NCI-H2081 (cell line): ENCODE data around the gene METTL9.
"Not testable (repeated sequence)": the region's sequence is repeated elsewhere in the genome, so short reads cannot be mapped to it uniquely, and the experiment has no call there.

Source experiments
- DNase-seq, 2 experiments: peaks; one replicate each; lab custom pipeline; 2025; lab: John Stamatoyannopoulos, UW

The METTL9 gene

DNA sequence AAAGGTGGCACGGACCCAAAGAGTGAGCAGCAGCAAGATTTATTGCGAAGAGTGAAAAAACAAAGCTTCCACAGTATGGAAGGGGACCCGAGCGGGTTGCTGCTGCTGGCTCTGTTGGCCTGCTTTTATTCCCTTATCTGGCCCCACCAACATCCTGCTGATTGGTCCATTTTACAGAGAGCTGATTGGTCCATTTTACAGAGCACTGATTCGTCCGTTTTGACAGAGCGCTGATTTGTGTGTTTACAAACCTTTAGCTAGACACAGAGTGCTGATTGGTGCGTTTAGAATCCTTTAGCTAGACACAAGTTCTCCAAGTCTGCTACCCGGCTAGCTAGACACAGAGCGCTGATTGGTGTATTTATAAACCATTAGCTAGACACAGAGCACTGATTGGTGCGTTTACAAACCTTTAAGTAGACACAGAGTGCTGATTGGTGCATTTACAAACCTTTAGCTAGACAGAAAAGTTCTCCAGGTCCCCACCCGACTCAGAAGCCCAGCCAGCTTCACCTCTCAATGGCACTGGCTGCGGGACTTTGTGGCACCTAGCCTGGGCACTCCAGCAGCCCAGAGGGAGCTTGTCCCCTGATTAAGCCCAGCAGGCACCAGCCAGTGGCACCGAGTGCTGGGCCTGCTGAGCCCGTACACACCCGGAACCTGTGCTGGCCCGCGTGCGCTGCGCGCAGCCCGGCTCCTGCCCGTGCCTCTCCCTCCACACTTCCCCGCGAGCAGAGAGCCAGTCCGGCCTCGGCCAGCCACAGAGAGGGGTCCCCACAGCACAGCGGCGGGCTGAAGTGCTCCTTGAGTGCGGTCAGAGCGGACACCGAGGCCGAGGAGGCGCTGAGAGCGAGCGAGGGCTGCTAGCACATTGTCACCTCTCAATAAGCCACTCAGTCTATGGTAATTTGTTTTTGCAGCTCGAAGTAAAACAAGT lies 37.9 kb downstream of the METTL9 start:
- DNase-seq = no peak

DNA sequence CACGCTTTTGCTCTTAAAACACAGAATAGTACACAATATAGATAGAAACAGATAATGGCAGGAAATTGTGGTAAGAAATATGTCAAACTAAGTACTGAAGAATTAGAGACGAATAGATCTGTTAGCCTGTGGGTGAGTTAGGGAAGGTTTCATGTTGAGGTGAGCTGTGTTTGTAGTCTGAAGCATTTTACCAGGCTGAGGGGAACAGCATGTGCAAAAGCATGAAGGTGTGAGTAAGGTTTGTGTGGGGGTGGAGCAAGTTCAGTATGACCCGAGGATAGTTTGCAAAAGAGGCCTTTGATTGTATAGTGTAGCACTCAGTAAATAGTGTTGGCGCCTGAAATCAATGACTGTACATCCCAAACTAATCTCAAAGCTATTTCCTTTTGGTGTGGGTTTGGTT lies 39.2 kb downstream of the METTL9 start:
- DNase-seq = no peak

DNA sequence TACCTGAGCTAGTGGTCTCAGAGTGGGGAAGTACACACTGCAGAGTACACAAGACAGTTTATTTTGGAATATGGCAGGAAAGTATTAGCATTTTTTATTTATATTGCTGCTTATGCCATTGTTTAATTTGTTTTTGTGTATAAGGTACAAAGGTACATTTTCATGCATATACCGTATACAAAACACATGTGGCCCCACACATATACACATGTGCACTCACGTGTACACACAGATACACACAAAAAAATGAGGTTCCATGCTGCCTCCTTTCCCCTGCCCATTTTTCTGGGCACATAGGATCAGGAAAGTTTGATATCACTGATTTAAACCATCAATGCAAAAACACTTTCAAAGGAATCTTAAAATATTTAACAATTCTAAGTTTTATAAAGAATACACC lies 40.1 kb downstream of the METTL9 start:
- DNase-seq = no peak

DNA sequence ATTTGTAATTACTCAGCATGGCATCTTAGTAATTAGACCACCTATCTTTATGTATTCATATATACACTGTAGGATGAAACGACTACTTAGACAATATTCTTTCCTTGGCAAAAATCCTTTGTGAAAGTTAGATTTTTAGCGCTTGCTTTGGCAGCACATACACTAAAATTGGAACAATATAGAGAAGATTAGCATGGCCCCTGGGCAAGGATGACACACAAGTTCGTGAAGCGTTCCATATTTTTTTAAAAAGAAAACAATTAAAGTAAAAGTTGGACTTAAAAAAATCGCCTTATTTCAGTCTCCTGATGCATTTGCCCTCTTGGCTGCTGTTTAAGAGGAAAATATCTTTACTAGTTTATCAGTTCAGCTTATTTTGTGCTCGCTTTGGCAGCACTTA lies 42.5 kb downstream of the METTL9 start:
- DNase-seq = no peak

DNA sequence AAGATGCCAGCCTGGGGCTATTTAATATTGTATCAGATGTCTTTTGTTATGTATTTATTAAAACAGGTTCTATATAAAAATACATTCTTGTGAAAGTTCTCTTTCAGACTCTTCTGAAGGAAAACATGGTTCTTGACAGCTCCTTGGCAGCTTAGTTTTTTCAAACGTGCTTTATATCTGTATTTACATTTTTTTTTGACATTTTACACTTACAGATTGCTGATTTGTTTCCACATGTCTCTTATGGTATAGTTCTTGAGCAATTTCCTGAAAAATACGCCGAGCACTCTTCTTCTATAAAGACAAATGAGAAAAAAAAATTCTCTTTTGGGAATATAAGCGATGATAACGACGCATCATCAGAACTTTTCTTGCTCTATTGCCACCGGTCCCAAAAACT lies 43.5 kb downstream of the METTL9 start:
- no peak for DNase-seq

DNA sequence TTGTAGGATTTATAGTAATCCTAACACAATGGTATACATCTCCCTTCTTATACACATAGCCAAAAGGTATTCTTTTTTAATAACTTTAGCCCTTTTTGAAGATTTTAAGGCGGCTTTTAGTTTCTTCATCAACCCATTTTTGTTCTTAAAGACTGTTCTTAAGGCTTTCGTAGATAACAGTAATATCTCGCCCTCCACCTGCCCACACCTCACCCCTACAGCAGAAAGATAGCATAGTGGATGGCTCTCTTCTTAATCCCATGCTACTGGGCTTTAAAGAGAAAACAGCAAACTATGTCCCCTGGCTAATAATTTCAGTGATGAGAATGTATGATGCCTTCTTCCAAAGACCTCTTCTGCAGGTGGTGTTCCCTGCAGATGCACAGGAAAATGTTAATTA lies 44.4 kb downstream of the METTL9 start:
- no peak for DNase-seq

DNA sequence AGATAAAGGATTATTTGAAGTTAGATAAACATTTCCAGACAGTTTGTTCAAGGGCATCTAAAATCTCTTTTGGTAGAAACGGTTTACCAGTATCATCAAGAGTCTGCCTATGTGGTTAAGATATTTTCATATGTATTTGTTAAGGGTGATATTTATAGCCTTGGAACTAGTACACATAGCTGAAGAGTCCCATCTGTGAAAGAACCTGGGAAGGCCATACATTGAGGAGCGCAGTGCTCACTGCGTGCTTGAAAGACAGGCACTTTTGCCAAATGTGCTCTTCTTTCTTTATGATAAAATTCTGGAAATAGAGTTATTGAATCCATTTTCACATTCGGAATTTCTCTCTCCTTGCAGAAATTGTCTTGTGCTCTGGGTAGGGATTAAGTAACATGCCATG lies 45.3 kb downstream of the METTL9 start:
- no peak for DNase-seq

DNA sequence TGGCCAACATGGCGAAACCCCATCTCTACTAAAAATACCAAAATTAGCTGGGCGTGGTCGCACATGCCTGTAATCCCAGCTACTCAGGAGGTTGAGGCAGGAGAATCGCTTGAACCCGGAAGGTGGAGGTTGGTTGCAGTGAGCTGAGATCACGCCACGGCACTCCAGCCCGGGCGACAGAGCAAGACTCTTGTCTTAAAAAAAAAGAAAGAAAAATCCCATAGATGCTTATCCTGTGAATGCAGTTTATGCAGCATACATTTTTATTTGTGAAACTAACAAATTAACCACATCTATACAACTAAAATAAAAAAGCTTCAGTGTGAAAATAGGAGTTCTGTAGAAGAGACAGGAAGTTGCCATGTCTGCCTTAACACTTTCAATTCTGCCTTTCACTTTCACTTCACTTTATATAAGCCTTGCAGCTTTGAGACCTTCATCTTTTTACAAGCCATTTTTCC lies 45.9 kb downstream of the METTL9 start:
- no peak for DNase-seq

DNA sequence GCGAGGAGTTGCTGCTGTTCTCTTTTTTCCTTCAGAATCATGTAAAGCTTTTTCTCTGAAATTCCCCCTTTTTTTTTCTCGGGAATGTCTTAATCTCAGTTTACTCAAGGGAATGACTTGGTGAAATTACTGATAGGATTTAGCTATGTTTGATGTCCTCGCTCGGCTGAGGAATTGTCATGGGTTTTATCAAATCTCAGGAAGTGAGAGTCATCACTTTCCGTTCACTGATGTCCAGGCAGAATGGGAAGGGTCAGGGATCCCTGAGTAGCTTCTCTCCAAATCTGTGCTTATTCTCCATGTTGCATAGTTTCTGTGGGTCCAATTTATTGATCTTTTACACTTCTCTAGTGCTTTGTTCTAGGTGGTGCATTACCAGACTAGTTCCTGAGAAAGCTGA lies 46.7 kb downstream of the METTL9 start:
- DNase-seq = no peak

DNA sequence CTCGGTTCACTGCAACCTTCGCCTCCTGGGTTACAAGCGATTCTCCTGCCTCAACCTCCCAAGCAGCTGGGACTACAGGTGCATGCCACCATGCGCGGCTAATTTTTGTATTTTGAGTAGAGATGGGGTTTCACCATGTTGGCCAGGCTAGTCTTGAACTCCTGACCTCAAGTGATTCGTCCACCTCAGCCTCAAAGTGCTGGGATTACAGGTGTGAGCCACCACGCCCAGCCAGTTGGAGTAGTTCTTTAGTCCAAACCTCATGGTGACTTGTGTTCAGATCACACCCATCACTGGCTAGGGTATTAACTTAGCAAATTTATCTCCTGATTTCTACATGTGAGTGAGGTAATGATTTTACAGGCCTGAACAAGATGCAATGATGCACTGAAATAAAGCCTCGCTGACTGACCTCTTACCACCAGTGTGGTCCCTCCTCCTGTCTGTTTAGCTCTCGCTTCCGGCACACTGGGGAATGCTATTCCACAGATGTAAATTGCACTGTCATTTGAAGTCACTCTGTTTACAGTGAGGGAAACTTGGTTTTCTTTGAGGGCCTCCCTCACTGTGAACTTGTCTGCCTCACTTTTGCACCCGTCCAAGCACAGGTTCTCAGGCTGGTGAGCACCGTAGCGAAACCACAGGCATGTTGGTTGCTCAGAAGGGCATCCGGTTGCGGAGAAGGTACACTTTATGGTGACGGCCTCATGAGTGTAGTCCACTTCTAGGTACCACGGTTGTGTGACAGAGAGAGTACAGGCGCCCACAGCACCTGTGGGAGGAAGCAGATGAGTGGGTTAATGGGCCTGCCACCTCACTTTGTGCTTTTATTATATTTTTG lies 47.6 kb downstream of the METTL9 start:
- no peak for DNase-seq

DNA sequence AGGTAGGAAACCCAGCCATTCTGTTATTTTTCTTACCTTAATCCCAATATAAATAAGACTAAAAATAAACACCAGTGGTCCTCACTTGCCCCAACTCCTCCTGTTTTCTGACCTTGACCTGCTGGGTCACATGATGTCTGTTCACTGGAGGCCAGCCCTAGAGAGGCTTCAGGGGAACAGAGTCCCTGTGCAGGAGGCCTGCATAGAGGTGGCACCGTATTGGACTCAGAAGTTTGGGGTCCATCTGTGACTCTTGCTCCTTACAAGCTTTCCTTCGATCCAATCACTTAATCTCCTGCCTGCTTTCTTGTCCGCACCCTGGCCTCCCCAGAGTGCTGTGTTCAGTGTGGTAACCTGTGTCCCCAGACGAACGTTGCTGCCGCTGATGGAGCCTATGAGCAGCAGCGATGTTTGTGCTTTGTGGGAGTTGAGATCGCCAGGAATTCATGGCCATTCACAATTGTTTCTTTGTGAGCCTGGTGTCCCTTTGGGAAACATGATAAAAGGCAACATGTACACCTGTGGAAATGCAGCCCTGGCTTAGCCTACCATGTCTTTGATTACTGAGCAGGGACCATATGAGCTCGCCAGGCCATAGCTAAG lies 48.3 kb downstream of the METTL9 start:
- DNase-seq = no peak

DNA sequence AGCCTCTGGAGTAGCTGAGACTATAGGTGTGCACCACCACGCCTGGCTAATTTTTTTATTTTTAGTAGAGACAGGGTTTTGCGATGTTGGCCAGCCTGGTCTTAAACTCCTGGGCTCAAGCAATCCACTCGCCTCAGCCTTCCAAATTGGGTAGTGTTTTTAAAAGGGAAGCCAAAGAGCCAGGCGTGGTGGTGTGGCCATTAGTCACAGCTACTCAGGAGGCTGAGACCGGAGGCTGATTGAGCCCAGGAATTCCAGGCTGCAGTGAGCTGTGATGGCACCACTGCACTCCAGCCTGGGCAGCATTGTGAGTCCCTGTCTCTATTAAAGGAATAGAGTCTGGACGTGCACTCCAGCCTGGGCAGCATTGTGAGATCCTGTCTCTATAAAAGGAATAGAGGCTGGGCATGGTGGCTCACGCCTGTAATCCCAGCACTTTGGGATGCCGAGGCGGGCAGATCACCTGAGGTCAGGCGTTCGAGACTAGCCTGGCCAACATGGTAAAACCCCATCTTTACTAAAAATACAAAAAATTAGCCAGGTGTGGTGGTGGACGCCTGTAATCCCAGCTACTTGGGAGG lies 50.5 kb downstream of the METTL9 start:
- DNase-seq = not testable (repeated sequence)

DNA sequence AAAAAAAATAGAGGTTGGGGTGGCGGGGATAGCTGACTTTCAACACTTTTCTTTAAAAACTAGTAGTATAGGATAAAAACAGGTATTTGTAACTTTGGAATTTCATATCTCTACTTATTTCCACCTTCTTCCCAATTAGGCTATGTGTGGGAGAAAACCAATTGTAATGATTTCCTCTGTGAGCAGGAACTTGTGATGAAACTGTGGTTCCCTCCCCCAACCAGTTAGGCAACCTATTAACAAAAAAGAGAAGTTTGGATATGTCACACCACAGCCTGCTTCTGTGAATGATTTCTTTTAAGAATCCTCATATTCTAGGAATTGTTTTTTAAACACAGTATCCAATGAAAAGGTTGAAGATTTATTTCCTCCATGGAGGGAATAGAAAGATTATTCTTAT lies 51.1 kb downstream of the METTL9 start:
- no peak for DNase-seq

DNA sequence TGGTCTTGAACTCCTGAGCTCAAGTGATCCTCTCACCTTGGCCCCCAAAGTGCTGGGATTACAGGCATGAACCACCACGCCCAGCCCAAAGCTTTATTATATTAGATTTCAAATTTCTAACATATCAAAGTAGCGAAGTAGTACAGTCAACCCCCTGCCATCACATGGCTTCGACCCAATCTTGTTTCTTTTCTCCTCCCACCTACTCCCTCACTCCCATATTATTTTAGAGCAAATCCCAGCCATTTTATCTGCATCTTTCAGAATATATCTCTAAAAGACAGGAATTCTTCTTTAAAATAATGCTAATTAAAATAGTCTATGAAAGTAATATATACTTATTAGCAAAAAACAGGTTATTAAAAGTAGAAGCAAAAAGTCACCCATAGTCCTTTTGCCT lies 52.1 kb downstream of the METTL9 start:
- no peak for DNase-seq

DNA sequence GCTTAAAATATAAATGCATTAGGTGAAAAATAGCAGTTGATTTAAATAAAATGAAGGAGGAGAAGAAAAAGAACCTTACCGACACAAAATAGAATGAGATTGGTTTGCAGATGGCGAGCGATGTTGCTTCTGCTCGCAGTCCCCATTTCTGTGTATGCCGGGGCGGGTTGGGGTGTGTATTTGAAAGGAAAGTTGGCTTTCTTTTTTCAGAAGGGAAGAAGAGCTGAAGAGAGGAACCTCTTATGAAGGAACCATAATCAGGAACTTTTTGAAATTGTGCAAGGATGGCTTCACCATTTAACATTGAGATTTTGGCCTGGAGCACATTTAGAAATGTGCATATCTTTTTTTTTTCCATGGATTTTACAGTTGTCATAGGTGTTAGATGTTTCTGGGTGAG lies 53.1 kb downstream of the METTL9 start, which contains the start of gene IGSF6:
Gene IGSF6, minus strand, starts transcription at position 156 of the 400 bp plus-strand sequence. Its CDS starts 10 bp downstream, at position 146.
- DNase-seq = no peak

DNA sequence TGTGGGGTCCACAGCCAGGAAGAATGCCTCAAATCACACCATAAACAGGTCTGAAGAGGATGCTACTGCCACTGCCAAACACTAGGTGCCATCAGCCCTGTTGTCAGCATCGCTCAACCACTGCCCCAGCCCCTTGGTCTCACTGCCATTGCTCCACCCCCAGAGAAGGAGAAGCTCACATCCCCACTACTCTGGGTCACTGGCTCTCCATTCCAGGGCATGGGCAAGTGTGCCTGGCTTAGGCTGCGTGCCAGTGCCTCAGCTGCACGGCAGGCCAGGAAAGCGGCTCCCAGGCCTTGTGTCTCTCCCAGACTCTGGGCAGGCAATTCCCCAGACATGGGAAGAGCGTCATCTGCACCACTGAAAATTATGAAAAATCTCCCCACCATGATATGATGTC lies 54.2 kb downstream of the METTL9 start:
- DNase-seq = no peak

DNA sequence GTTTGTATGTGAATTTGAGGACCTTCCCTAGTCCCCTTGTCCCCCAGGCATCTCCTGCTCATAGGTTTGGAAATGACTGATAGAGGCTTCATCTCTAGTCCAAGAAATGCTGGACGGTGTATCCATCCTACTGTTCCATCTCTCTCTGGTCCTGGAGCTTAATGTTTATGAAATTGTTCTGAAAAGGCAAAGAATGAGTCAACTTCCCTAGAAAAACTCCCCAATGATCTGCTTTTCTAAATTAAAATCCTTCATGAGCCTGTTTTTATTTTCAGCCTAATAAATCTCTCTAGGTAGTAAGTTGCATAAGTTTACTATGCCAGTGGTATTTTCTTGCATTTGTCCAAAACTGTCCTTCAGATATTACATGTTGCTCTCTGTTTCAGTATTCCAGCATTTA lies 55.1 kb downstream of the METTL9 start:
- DNase-seq = no peak

DNA sequence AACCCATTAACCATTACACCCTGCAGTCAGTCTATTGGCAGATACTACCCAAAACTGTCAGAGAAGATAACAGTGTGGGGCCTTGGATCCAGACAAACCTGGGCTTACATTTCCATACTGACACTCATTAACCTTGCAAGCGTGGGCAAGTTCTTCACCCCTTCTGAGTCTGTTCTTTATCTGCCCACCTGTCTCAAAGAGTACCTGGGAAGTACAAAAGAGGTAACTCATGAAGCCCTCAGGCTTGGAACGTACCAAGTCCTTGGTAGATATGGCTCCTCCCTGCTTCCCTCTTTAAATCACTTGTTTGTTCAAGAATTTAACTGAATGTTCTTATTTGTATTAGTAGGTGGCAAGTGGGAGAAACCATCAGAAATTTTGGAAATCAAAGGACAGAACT lies 55.5 kb downstream of the METTL9 start:
- no peak for DNase-seq

DNA sequence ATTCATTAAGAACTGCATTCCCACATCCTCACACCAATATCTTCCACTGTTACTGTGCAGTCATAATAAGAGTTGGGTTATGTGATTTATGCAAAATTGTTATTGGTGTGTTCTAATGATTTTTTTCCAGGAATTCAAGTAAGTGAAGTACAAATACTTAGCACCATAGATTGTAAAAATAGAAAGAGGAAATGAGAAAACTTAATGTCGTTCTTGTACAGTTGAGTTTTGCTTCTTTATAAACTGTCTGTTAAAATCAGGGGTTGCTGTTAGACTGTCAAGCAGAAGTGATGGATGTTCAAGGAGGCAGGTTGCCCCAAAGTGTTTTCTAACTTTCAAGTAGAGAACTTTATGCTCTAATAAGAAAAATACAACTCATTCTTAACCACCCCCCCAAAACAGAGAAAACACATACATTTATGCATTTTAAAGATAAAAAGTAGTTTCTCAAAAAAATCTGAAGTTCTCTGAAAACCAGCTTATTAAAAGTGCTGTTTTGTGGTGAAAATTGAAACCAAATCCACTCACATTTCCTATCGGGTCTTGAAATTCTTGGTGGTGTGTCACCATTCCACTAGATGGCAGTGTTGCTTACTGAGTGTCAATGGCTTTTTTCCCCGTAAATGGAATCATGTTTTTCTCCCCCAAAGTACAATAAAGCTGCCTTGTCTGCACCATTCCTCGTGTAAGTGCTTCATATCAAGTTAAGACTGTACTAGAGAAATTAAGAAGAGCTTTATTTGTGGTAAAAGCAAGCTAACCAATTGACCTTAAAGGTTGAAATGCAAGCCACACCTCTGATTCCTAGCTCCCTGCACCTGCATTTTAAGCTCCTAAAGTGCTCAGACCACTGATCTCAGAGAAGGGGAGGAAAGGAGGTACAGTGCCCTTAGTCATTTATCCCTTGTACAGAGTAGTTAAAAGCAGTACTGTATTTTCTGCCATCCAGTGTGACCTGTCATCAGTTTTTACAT lies 57.7 kb downstream of the METTL9 start:
- peak; percentile 11 to 40 for DNase-seq

DNA sequence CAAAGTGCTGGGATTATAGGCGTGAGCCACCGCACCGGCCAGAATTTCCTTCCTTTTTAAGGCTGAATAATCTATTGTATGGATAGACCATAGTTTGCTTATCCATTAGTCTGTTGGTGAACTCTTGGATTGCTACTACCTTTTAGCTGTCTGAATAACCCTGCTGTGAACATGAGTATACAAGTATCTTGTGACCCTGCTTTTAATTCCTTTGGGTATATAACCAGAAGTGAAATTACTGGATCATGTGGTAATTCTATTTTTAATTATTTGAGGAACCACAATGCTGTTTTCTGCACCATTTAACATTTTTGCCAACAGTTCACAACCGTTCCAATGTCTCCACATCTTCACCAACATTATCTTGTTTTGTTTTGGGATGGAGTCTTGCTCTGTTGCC lies 59.7 kb downstream of the METTL9 start:
- DNase-seq = no peak
